A673 (cell line): ENCODE measurements around the gene GET4.

ENCODE experiments used
- CTCF ChIP-seq: fragments of 300-800, 200-600 bp; sonication (generic); conservative IDR thresholded peaks from 2 replicates; pipeline ENCODE4 v1.5.1; 2017; ENCODE audit warnings: low read depth, mild to moderate bottlenecking, antibody characterized with exemption, low read length, moderate library complexity, mixed read lengths
- EZH2 ChIP-seq: fragments of 200-600 bp; sonication (generic); IDR thresholded peaks from 2 replicates; pipeline ENCODE4 v1.6.1; 2017; ENCODE audit warnings: borderline replicate concordance, low read depth, mild to moderate bottlenecking, mixed read lengths, antibody characterized with exemption, low read length; ENCODE audit not compliant: poor library complexity, severe bottlenecking

- no peak for TF ChIP-seq CTCF
- TF ChIP-seq EZH2, result no peak
Observed at GRCh38 chr7:900331-901040, 24.1 kb downstream of the GET4 start.
